GM23248 (cell line): ENCODE data around the gene BMP3. TPM values are rescaled to one million over a fixed set of nuclear protein-coding genes. Genes with fewer than 3 reads are reported as not detected.
"Not testable (repeated sequence)": the region's sequence is repeated elsewhere in the genome, so short reads cannot be mapped to it uniquely, and the experiment has no call there.

Experiments used
- DNase-seq: peaks from one replicate; pipeline ENCODE4 v3.0.0-alpha.2; 2015
- H2AFZ ChIP-seq: fragments of 200-600 bp; sonication (generic); 2 replicates; pipeline ENCODE4 v1.6.1; 2016; ENCODE audit warnings: antibody characterized with exemption
- H3F3A ChIP-seq: fragments of 200-600 bp; sonication (generic); 2 replicates; pipeline ENCODE4 v1.6.1; 2016; ENCODE audit warnings: mild to moderate bottlenecking, antibody characterized with exemption, mixed run types; ENCODE audit not compliant: insufficient read depth
- H3K27ac ChIP-seq: fragments of 200-600 bp; sonication (generic); 2 replicates; pipeline ENCODE4 v1.5.1; 2016; ENCODE audit warnings: mild to moderate bottlenecking
- H3K27me3 ChIP-seq: fragments of 200-600 bp; sonication (generic); replicated peaks from 2 replicates; pipeline ENCODE4 v1.6.1; 2016; ENCODE audit warnings: mild to moderate bottlenecking; ENCODE audit not compliant: insufficient read depth
- H3K36me3 ChIP-seq: fragments of 200-600 bp; sonication (generic); 2 replicates; pipeline ENCODE4 v1.6.1; 2016; ENCODE audit warnings: low read depth, mild to moderate bottlenecking
- H3K4me1 ChIP-seq: fragments of 200-600 bp; sonication (generic); 2 replicates; pipeline ENCODE4 v1.6.1; 2016; ENCODE audit warnings: mild to moderate bottlenecking; ENCODE audit not compliant: insufficient read depth
- H3K4me2 ChIP-seq: fragments of 200-600 bp; sonication (generic); one replicate; pipeline ENCODE4 v1.6.1; 2016; ENCODE audit warnings: mild to moderate bottlenecking; ENCODE audit not compliant: unreplicated experiment
- H3K4me3 ChIP-seq: fragments of 200-600 bp; sonication (generic); 2 replicates; pipeline ENCODE4 v1.5.1; 2016; ENCODE audit warnings: mild to moderate bottlenecking
- H3K79me2 ChIP-seq: fragments of 200-600 bp; sonication (generic); 2 replicates; pipeline ENCODE4 v1.6.1; 2016; ENCODE audit warnings: mild to moderate bottlenecking; ENCODE audit not compliant: insufficient read depth
- H3K9ac ChIP-seq: fragments of 200-600 bp; sonication (generic); 2 replicates; pipeline ENCODE4 v1.6.1; 2016; ENCODE audit warnings: mild to moderate bottlenecking
- H3K9me2 ChIP-seq: fragments of 200-600 bp; sonication (generic); 2 replicates; pipeline ENCODE4 v1.6.1; 2016; ENCODE audit warnings: mixed run types, mild to moderate bottlenecking, moderate library complexity; ENCODE audit not compliant: insufficient read depth
- H3K9me3 ChIP-seq: fragments of 200-600 bp; sonication (generic); one replicate; pipeline ENCODE4 v1.6.1; 2017; ENCODE audit warnings: low read depth
- H4K20me1 ChIP-seq: fragments of 200-600 bp; sonication (generic); 2 replicates; pipeline ENCODE4 v1.6.0; 2016; ENCODE audit not compliant: insufficient read depth
- EZH2 ChIP-seq: fragments of 200-600 bp; sonication (generic); IDR thresholded peaks from 2 replicates; pipeline ENCODE4 v1.6.1; 2018; ENCODE audit warnings: antibody characterized with exemption, mild to moderate bottlenecking; ENCODE audit not compliant: insufficient read depth, poor library complexity, severe bottlenecking
- EZH2phosphoT487 ChIP-seq: fragments of 200-600 bp; sonication (generic); IDR thresholded peaks from 2 replicates; pipeline ENCODE4 v1.6.1; 2018; ENCODE audit warnings: antibody characterized with exemption, moderate library complexity, mild to moderate bottlenecking, low read depth; ENCODE audit not compliant: insufficient read depth
- WGBS, 2 experiments: methylation state at CpG; one replicate each; pipeline ENCODE4 v1.1.6; 2015 to 2017; ENCODE audit warnings: low lambda C conversion rate in 2 of 2, low coverage in 1 of 2; ENCODE audit errors: missing lambda C conversion rate in 2 of 2; 5-methylcytosine and 5-hydroxymethylcytosine counted together
- in situ Hi-C: fragments of 300-500 bp; cut with MboI; formaldehyde crosslinking; loops from 2 replicates; pipeline ENCODE4 v1.15.0; 2020
- polyA plus RNA-seq: library from polyadenylated mRNA; unstranded; fragments of >200 nt; fragmentation: Nextera tagmentation; extraction: Ambion mirVana; gene quantifications from 2 replicates; pipeline ENCODE4 v1.2.1, GENCODE V29; 2016
- total RNA-seq: library from RNA; depleted of rRNA; stranded (reverse); fragments of >200 nt; shearing (Covaris generic); gene quantifications from 2 replicates; pipeline ENCODE4 v1.2.3, GENCODE V29; 2014

Gene BMP3
- total and polyA plus RNA-seq, 2 experiments from 2014 or later, result 0.11 TPM; not detected in 1

DNA sequence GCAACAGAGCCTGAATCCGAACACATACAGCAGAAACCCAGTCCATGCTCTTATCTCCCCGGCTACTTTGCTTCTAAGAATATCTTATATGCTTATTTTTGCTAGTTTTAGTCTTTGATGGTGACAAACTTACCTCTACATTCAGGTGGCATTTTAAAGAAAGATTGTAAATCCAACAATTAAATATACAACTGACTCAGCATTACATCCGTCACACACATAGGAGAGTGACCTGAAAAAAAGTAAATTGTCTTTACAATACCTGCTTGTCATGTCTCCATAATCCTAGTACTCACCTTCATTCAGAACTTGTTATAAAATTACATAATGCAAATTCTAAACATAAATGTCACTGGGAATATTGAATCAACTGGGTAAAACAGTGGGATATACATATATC is 30.6 kb upstream of the BMP3 start:
- no peaks in the 10 kb centered on the region for H4K20me1 ChIP-seq
- H3K79me2 ChIP-seq, result no peaks in the 10 kb centered on the region
- no peak overlapping the region for H3K4me2 ChIP-seq
- no peaks in the 10 kb centered on the region for H3K4me1 ChIP-seq
- H3K9ac ChIP-seq, result no peak overlapping the region
- no peaks in the 10 kb centered on the region for H3K27me3 ChIP-seq
- H3K9me2 ChIP-seq, result no peaks in the 10 kb centered on the region
- in situ Hi-C loops, result no loop called here
- H3K9me3 ChIP-seq, result no peaks in the 10 kb centered on the region
- H3K27ac ChIP-seq, result no peak overlapping the region
- H3K4me3 ChIP-seq, result no peak overlapping the region
- H3F3A ChIP-seq, result no peaks in the 10 kb centered on the region
- H2AFZ ChIP-seq, result no peak overlapping the region
- DNase-seq, result no peak
- 74 to 79% methylated on average over 3 of the region's 3 CpGs for WGBS, 2 experiments
- H3K36me3 ChIP-seq, result no peaks in the 10 kb centered on the region
- TF ChIP-seq EZH2, result no peak
- no peak for TF ChIP-seq EZH2phosphoT487

GRCh38 chr4:81003597-81004111 is 26.9 kb upstream of the BMP3 start:
- WGBS, 2 experiments, result 35 to 40% methylated on average over 2 of the region's 2 CpGs
- no peaks in the 10 kb centered on the region for H4K20me1 ChIP-seq
- TF ChIP-seq EZH2 (no peak), EZH2phosphoT487 (no peak)
- H3K4me3 ChIP-seq, result no peak overlapping the region
- DNase-seq, result no peak
- no peak overlapping the region for H3K4me2 ChIP-seq
- H3K9me3 ChIP-seq, result no peaks in the 10 kb centered on the region
- no peaks in the 10 kb centered on the region for H3K36me3 ChIP-seq
- H2AFZ ChIP-seq, result no peak overlapping the region
- no peaks in the 10 kb centered on the region for H3K27me3 ChIP-seq
- no peak overlapping the region for H3K27ac ChIP-seq
- H3K4me1 ChIP-seq, result no peaks in the 10 kb centered on the region
- H3F3A ChIP-seq, result no peaks in the 10 kb centered on the region
- H3K9ac ChIP-seq, result no peak overlapping the region
- H3K9me2 ChIP-seq, result no peaks in the 10 kb centered on the region
- in situ Hi-C loops, result no loop called here
- H3K79me2 ChIP-seq, result no peaks in the 10 kb centered on the region

DNA sequence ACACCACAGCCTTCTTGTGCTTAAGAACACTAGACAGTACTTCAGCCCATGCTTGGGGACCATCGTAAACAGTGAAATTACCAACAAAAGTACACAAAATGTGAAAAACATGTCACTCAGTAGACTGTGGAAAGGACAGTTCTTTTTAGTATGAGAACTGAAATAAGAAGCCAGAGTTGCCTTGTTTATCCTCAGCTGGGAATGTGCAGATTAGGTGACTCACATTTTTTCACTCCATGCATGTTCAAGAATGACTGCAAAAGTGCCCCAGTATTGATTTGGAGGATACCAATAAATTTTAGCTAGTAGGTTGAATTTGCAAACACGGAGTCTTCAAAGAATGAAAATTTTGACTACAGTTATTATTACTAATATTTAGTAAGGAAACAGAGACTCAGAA is 23.1 kb upstream of the BMP3 start:
- in situ Hi-C loops, result no loop called here
- Histone ChIP-seq H3F3A (no peaks in the 10 kb centered on the region), H3K9me3 (no peaks in the 10 kb centered on the region), H3K4me2 (no peak overlapping the region), H3K27ac (no peak overlapping the region), H2AFZ (no peak overlapping the region), H4K20me1 (no peaks in the 10 kb centered on the region), H3K27me3 (no peaks in the 10 kb centered on the region), H3K4me3 (no peak overlapping the region), H3K9ac (no peak overlapping the region), H3K36me3 (no peaks in the 10 kb centered on the region), H3K9me2 (no peaks in the 10 kb centered on the region), H3K79me2 (no peaks in the 10 kb centered on the region), H3K4me1 (no peaks in the 10 kb centered on the region)
- TF ChIP-seq EZH2 (no peak), EZH2phosphoT487 (no peak)
- DNase-seq, result no peak
- 47 to 63% methylated on average over 2 of the region's 2 CpGs for WGBS, 2 experiments

DNA sequence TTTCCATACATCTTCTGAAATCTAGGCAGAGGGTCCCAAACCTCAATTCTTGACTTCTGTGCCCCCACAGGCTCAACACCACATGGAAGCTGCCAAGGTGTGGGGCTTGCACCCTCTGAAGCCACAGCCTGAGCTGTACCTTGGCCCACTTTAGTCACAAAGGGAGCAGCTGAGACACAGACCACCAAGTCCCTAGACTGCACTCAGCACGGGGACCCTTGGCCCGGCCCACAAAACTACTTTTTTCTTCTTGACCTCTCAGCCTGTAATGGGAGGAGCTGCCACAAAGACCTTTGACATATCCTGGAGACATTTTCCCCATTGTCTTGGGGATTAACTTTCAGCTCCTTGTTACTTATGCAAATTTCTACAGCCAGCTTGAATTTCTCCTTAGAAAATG is 13.9 kb upstream of the BMP3 start:
- 32 to 49% methylated on average over 2 of the region's 2 CpGs for WGBS, 2 experiments
- H3K4me3 ChIP-seq, H3K27ac ChIP-seq, H3K79me2 ChIP-seq, H3K27me3 ChIP-seq, H3K36me3 ChIP-seq, in situ Hi-C loops, H3K9me3 ChIP-seq, DNase-seq, H3K4me1 ChIP-seq, H3F3A ChIP-seq, H3K9ac ChIP-seq, H3K4me2 ChIP-seq, H3K9me2 ChIP-seq, H2AFZ ChIP-seq, H4K20me1 ChIP-seq: not testable (repeated sequence)

DNA sequence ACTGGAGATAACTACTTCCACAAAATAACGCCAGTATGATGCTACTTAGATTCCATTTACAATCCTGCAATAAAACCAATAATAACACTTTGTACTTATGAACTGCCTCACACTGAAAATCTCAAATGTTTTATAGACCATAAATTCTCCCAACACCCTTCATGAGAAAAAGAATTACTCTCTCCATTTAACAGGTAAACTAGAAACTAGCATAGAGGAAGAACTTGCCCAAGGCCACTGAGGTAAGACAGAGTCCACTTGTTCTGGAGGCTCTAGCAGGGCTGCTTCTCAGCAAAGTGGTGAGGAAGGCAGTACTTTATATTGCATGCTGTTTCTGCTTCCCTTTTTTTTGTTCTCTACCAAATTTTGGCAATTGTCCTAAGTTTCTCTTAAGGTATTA is 11.5 kb upstream of the BMP3 start:
- in situ Hi-C loops, result no loop called here
- no peak for TF ChIP-seq EZH2phosphoT487
- TF ChIP-seq EZH2, result no peak
- no peak for DNase-seq

More for the DNA sequence above, 11.5 kb upstream of the BMP3 start:
- Histone ChIP-seq H3K27ac (no peak overlapping the region), H3K4me2 (no peak overlapping the region), H3K27me3 (no peaks in the 10 kb centered on the region), H3K79me2 (no peaks in the 10 kb centered on the region), H3F3A (no peaks in the 10 kb centered on the region), H3K4me3 (no peak overlapping the region), H2AFZ (no peak overlapping the region), H3K4me1 (no peaks in the 10 kb centered on the region), H3K36me3 (no peaks in the 10 kb centered on the region), H3K9me3 (no peaks in the 10 kb centered on the region), H3K9ac (no peak overlapping the region), H3K9me2 (no peaks in the 10 kb centered on the region), H4K20me1 (no peaks in the 10 kb centered on the region)
- WGBS, 2 experiments, result 63 to 65% methylated on average over 1 of the region's 1 CpG
